ENCODE measurements around the gene ZNF366. TPM values are rescaled to one million over a fixed set of nuclear protein-coding genes. Genes with fewer than 3 reads are reported as not detected.

The ZNF366 gene
- total RNA-seq, 2 donors from 2014 or later: not detected

DNA sequence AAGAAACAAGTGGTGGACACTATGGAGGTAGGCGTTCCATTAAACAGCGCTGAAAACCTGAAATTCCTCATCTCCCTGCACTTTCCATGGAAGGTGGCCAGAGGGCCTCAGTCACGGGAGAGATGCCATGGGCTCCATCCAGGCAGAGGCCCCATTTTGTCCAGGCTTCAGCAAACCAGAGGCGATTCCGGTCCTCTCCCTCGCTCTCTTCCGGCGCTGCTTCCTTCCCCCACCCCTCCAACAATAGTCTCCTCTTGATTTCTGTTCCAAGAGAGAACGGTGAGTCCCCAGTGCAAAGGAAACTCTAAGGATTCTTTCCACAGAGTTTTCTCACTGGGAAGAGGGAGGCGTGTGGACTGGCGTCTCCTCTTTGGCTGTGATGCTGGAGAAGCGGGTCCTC, 7.5 kb downstream of the ZNF366 start:
- peaks cover 3% of the 10 kb centered on the region for H3K4me1 Mint-ChIP-seq
- no peak overlapping the region for H3K4me3 Mint-ChIP-seq
- Histone ChIP-seq H3K9me3 (ENCODE audit: control insufficient read depth, low read length) (no peaks in the 10 kb centered on the region), H3K4me3 (ENCODE audit: low read length) (no peak overlapping the region), H3K9ac (ENCODE audit: extremely low read depth, low read length, poor library complexity, severe bottlenecking) (no peak overlapping the region), H3K27ac (ENCODE audit: low read depth, low read length) (no peak overlapping the region), H3K36me3 (ENCODE audit: control insufficient read depth, insufficient read depth, low read length) (no peaks in the 10 kb centered on the region), H3K27me3 (ENCODE audit: control insufficient read depth, insufficient read depth, low read length, poor library complexity, severe bottlenecking) (no peaks in the 10 kb centered on the region), H3K4me1 (ENCODE audit: control insufficient read depth, insufficient read depth, low read length) (no peaks in the 10 kb centered on the region)
- 89 to 98% methylated on average over 6 to 12 of the region's 12 CpGs for WGBS, 2 experiments (ENCODE audit: insufficient coverage in 1 of 2, insufficient read length in 1 of 2)
- TF ChIP-seq, protein P1, sequence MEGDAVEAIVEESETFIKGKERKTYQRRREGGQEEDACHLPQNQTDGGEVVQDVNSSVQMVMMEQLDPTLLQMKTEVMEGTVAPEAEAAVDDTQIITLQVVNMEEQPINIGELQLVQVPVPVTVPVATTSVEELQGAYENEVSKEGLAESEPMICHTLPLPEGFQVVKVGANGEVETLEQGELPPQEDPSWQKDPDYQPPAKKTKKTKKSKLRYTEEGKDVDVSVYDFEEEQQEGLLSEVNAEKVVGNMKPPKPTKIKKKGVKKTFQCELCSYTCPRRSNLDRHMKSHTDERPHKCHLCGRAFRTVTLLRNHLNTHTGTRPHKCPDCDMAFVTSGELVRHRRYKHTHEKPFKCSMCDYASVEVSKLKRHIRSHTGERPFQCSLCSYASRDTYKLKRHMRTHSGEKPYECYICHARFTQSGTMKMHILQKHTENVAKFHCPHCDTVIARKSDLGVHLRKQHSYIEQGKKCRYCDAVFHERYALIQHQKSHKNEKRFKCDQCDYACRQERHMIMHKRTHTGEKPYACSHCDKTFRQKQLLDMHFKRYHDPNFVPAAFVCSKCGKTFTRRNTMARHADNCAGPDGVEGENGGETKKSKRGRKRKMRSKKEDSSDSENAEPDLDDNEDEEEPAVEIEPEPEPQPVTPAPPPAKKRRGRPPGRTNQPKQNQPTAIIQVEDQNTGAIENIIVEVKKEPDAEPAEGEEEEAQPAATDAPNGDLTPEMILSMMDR (conservative IDR thresholded peaks at IDR 0.05): no peak
- no peak for DNase-seq
- H3K27ac Mint-ChIP-seq: no peak overlapping the region
- H3K9me3 Mint-ChIP-seq: no peaks in the 10 kb centered on the region
- H3K27me3 Mint-ChIP-seq (ENCODE audit: insufficient read depth): peaks cover 12% of the 10 kb centered on the region
- H3K36me3 Mint-ChIP-seq (ENCODE audit: low read depth): no peaks in the 10 kb centered on the region

DNA sequence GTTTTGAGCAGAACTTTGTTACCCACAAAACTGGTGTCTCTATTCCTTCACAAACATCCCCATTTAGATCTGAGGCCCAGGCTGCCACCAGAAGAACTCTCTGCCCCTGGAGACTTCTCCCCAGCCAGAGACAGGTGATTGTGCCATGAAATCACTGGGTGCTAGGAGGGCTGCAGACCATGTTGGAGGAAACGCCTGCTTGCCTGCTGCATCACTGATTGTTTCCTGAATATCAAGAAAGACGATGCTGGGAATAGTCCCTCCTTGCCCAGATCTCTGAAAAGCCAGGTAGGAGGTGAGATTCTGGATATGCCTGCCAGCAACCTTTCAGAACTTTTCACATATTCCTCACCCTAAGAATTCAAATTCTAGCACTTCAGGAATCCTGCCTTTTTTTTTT, 8.1 kb downstream of the ZNF366 start:
- no peaks in the 10 kb centered on the region for H3K36me3 ChIP-seq (ENCODE audit: control insufficient read depth, insufficient read depth, low read length)
- H3K9me3 Mint-ChIP-seq: no peaks in the 10 kb centered on the region
- TF ChIP-seq, protein P1 (conservative IDR thresholded peaks at IDR 0.05): no peak
- no peak overlapping the region for H3K27ac ChIP-seq (ENCODE audit: low read depth, low read length)
- no peaks in the 10 kb centered on the region for H3K36me3 Mint-ChIP-seq (ENCODE audit: low read depth)
- peaks cover 3% of the 10 kb centered on the region for H3K4me1 Mint-ChIP-seq
- H3K9me3 ChIP-seq (ENCODE audit: control insufficient read depth, low read length): no peaks in the 10 kb centered on the region
- 93 to 100% methylated on average over 1 to 2 of the region's 2 CpGs for WGBS, 2 experiments (ENCODE audit: insufficient coverage in 1 of 2, insufficient read length in 1 of 2)
- H3K4me3 Mint-ChIP-seq: no peak overlapping the region
- H3K9ac ChIP-seq (ENCODE audit: extremely low read depth, low read length, poor library complexity, severe bottlenecking): no peak overlapping the region
- H3K4me3 ChIP-seq (ENCODE audit: low read length): no peak overlapping the region
- no peaks in the 10 kb centered on the region for H3K27me3 ChIP-seq (ENCODE audit: control insufficient read depth, insufficient read depth, low read length, poor library complexity, severe bottlenecking)
- DNase-seq: no peak
- no peaks in the 10 kb centered on the region for H3K4me1 ChIP-seq (ENCODE audit: control insufficient read depth, insufficient read depth, low read length)
- H3K27me3 Mint-ChIP-seq (ENCODE audit: insufficient read depth): peaks cover 12% of the 10 kb centered on the region
- H3K27ac Mint-ChIP-seq: no peak overlapping the region

DNA sequence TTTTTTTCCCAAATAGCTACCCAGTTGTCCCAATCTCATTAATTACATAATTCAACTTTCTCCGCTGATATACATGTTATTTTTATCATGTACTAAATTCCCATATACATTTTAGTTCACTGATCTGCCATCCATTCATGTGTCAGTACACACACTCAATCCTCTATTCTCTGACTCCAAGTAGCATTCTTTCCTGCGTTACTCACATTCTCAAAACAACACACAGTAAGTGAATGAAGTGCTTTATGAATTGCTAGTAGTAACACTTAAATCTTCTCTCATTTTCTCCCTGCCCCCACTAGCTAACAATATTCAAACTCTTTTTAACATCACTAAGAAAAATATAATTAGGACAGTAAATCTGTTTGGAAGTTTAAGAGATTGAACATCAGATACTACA, 8.9 kb downstream of the ZNF366 start:
- Histone ChIP-seq H3K4me3 (ENCODE audit: low read length) (no peak overlapping the region), H3K27ac (ENCODE audit: low read depth, low read length) (no peak overlapping the region), H3K27me3 (ENCODE audit: control insufficient read depth, insufficient read depth, low read length, poor library complexity, severe bottlenecking) (no peaks in the 10 kb centered on the region), H3K9ac (ENCODE audit: extremely low read depth, low read length, poor library complexity, severe bottlenecking) (no peak overlapping the region), H3K9me3 (ENCODE audit: control insufficient read depth, low read length) (no peaks in the 10 kb centered on the region), H3K36me3 (ENCODE audit: control insufficient read depth, insufficient read depth, low read length) (no peaks in the 10 kb centered on the region), H3K4me1 (ENCODE audit: control insufficient read depth, insufficient read depth, low read length) (no peaks in the 10 kb centered on the region)
- 98 to 100% methylated on average over 1 to 2 of the region's 2 CpGs for WGBS, 2 experiments (ENCODE audit: insufficient coverage in 1 of 2, insufficient read length in 1 of 2)
- Mint-ChIP-seq H3K4me3 (no peak overlapping the region), H3K27ac (no peak overlapping the region), H3K27me3 (ENCODE audit: insufficient read depth) (peaks cover 12% of the 10 kb centered on the region), H3K36me3 (ENCODE audit: low read depth) (no peaks in the 10 kb centered on the region), H3K9me3 (no peaks in the 10 kb centered on the region), H3K4me1 (peaks cover 3% of the 10 kb centered on the region)
- TF ChIP-seq, protein P1 (conservative IDR thresholded peaks at IDR 0.05): no peak
- no peak for DNase-seq

All from endodermal cell (in vitro differentiated cells).